Karpas-422 (cell line): ENCODE measurements around the gene SEBOX. TPM values are rescaled to one million over a fixed set of nuclear protein-coding genes. Genes with fewer than 3 reads are reported as not detected.

Experiments used
- DNase-seq: peaks from one replicate; pipeline ENCODE4 v3.0.0-alpha.2; 2015
- H2AFZ ChIP-seq: fragments of 200-600 bp; sonication (generic); 2 replicates; pipeline ENCODE4 v1.6.1; 2014; ENCODE audit warnings: antibody characterized with exemption, low read length, mixed read lengths
- H3K27ac ChIP-seq: fragments of 200-600 bp; sonication (generic); 2 replicates; pipeline ENCODE4 v1.5.1; 2014; ENCODE audit warnings: mild to moderate bottlenecking, low read length, moderate library complexity
- H3K27me3 ChIP-seq: fragments of 200-600 bp; sonication (generic); 2 replicates; pipeline ENCODE4 v1.6.1; 2014; ENCODE audit warnings: low read length, mixed read lengths
- H3K36me3 ChIP-seq: fragments of 200-600 bp; sonication (generic); 2 replicates; pipeline ENCODE4 v1.6.1; 2014; ENCODE audit warnings: low read length, mixed read lengths; ENCODE audit not compliant: insufficient read depth
- H3K4me1 ChIP-seq: fragments of 200-600 bp; sonication (generic); 2 replicates; pipeline ENCODE4 v1.6.1; 2014; ENCODE audit warnings: mild to moderate bottlenecking, low read length, mixed read lengths
- H3K4me2 ChIP-seq: fragments of 200-600 bp; sonication (generic); 2 replicates; pipeline ENCODE4 v1.6.1; 2014; ENCODE audit warnings: low read length, low read depth, mild to moderate bottlenecking; ENCODE audit not compliant: poor library complexity, severe bottlenecking
- H3K4me3 ChIP-seq: fragments of 200-600 bp; sonication (generic); 2 replicates; pipeline ENCODE4 v1.5.1; 2014; ENCODE audit warnings: mild to moderate bottlenecking, antibody characterized with exemption, low read length, mixed read lengths
- H3K79me2 ChIP-seq: fragments of 200-600 bp; sonication (generic); 2 replicates; pipeline ENCODE4 v1.6.1; 2014; ENCODE audit warnings: mild to moderate bottlenecking, low read length, mixed read lengths
- H3K9ac ChIP-seq: fragments of 200-600 bp; sonication (generic); 2 replicates; pipeline ENCODE4 v1.6.0; 2014; ENCODE audit warnings: low read length
- H3K9me2 ChIP-seq: fragments of 200-600 bp; sonication (generic), shearing (Covaris generic); replicated peaks from 2 replicates; pipeline ENCODE4 v1.6.0; 2014; ENCODE audit warnings: mild to moderate bottlenecking, low read length, moderate library complexity; ENCODE audit not compliant: insufficient read depth
- H3K9me3 ChIP-seq: fragments of 300-700, 200-600 bp; sonication (generic); 2 replicates; pipeline ENCODE4 v1.6.1; 2014; ENCODE audit warnings: low read length, mixed read lengths
- H4K20me1 ChIP-seq: fragments of 200-600 bp; sonication (generic); 2 replicates; pipeline ENCODE4 v1.6.1; 2014; ENCODE audit warnings: mild to moderate bottlenecking, antibody characterized with exemption, low read length, low read depth; ENCODE audit not compliant: insufficient read depth
- total RNA-seq: library from RNA; depleted of rRNA; stranded (reverse); fragments of >200 nt; shearing (Covaris generic); gene quantifications from 2 replicates; pipeline ENCODE4 v1.2.3, GENCODE V29; 2014; ENCODE audit warnings: low replicate concordance; rRNA removed

Gene SEBOX, protein sequence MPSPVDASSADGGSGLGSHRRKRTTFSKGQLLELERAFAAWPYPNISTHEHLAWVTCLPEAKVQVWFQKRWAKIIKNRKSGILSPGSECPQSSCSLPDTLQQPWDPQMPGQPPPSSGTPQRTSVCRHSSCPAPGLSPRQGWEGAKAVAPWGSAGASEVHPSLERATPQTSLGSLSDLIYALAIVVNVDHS
- total RNA-seq: not detected in 2 replicates

DNA sequence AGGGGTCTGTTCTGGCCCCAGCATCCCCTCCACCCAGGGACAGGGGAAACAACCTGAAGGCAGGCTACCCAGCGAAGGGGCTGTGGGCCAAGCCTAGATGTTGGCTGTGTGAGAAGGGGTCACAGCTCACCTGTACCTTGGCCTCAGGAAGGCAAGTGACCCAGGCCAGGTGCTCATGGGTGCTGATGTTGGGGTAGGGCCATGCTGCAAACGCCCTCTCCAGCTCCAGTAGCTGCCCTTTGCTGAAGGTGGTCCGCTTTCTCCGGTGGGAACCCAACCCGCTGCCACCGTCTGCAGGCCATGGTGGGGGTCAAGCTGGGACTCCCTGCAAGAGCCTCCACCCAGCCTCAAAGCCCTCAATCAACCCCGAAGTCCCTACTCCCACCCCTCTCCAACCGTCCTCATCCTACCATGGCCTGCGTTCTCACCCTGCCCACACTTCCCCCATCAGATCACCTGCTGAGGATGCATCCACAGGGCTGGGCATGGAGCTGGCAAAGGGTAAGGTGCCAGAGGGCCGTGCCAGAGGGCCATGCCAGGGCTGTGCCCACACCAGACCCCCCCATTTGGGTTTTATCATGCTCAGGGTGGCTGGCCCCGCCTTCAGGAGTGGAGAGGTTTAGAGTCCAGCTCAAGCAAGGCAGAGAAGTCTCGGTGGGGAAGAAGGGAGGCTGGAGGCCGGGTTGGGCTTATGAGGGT, at the start of gene SEBOX:
Gene SEBOX (minus strand): TSS at position 535 of the 699 bp plus-strand sequence. CDS start 48 bp downstream, at position 487.
- H3K27ac ChIP-seq: no peak within 1 kb of the TSS
- no peak within 1 kb of the TSS for H3K9ac ChIP-seq
- no peak within 1 kb of the TSS for H3K4me2 ChIP-seq

DNA sequence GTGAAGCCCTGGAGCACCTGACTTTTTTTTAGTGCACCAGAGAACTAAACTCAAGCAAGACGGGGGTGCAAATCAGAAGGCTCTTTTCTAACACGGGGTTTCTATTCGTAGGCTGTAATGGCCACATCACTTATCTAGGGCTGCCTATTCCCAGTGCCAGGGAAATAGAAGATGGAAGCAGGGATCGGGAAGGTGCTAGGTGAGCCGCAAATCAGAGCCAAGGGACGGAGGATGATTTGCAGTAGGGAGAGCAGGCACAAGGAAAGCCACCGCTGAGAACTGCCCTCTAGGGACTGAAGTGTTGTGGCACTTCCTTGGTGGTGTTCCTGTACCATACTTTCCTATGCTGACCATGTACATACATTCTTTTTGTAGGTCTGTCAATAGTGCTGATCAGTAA, 48.8 kb upstream of the SEBOX start:
- H3K9me2 ChIP-seq: no peaks in the 10 kb centered on the region
- no peaks in the 10 kb centered on the region for H3K9me3 ChIP-seq
- no peak overlapping the region for H3K4me3 ChIP-seq
- H2AFZ ChIP-seq: no peak overlapping the region
- H3K4me1 ChIP-seq: no peaks in the 10 kb centered on the region
- H3K27me3 ChIP-seq: no peaks in the 10 kb centered on the region
- H3K9ac ChIP-seq: no peak overlapping the region
- no peak overlapping the region for H3K4me2 ChIP-seq
- DNase-seq: no peak
- no peak overlapping the region for H3K27ac ChIP-seq
- no peaks in the 10 kb centered on the region for H3K79me2 ChIP-seq
- H3K36me3 ChIP-seq: no peaks in the 10 kb centered on the region
- no peaks in the 10 kb centered on the region for H4K20me1 ChIP-seq

More for the DNA sequence above, at the start of gene SEBOX:
- no peak for DNase-seq
- Histone ChIP-seq H3K4me3 (no peak within 1 kb of the TSS), H3K4me1 (no peaks in the 10 kb centered on the region), H3K27me3 (no peaks in the 10 kb centered on the region), H3K79me2 (no peaks in the 10 kb centered on the region), H4K20me1 (no peaks in the 10 kb centered on the region), H3K9me3 (no peaks in the 10 kb centered on the region), H3K36me3 (peaks cover 17% of the 10 kb centered on the region), H2AFZ (no peak within 1 kb of the TSS), H3K9me2 (no peaks in the 10 kb centered on the region)

DNA sequence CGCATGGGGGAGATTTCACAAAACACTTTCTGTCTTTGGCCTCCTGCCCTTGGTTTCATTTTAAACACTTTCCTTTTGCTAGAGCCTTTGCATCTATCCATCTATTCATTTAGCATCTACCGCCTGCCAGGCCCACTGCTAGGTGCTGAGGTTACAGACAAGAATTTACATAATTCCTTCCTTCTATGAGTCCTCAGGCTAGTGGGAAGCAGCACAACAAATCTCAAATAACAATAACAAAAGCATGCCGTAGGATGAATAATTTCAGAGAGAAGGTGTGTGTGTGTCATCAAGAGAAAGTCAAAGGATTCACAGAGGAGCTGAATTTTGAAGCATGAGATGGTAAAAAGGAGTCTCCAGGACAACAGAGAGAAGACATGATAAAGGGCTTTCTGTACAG, 47.1 kb upstream of the SEBOX start:
- Histone ChIP-seq H3K27ac (no peak overlapping the region), H3K9ac (no peak overlapping the region), H2AFZ (no peak overlapping the region), H3K36me3 (no peaks in the 10 kb centered on the region), H3K9me3 (no peaks in the 10 kb centered on the region), H3K79me2 (no peaks in the 10 kb centered on the region), H3K27me3 (no peaks in the 10 kb centered on the region), H3K4me2 (no peak overlapping the region), H3K4me3 (no peak overlapping the region), H4K20me1 (no peaks in the 10 kb centered on the region), H3K9me2 (no peaks in the 10 kb centered on the region), H3K4me1 (no peaks in the 10 kb centered on the region)
- no peak for DNase-seq

DNA sequence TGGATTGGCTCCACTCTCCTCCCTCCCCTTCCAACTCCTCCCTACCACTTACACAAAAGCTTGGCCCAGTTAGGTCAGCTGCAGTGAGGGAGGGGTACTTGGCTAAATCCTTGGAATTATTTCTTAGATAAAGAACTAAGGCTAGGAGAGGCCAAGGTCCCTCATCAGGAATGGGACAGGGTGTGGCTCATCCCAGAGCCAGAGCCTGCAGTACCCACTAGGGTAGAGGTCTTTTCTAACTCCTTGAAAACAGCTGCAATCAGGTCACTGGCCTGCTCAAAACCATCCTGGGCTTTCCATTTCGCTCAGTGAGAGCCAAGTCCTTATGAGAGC, 42.9 kb upstream of the SEBOX start:
- Histone ChIP-seq H2AFZ (no peak overlapping the region), H3K4me2 (no peak overlapping the region), H3K4me3 (no peak overlapping the region), H3K36me3 (no peaks in the 10 kb centered on the region), H3K27ac (no peak overlapping the region), H4K20me1 (no peaks in the 10 kb centered on the region), H3K4me1 (peaks cover 13% of the 10 kb centered on the region), H3K79me2 (no peaks in the 10 kb centered on the region), H3K27me3 (no peaks in the 10 kb centered on the region), H3K9me2 (no peaks in the 10 kb centered on the region), H3K9me3 (no peaks in the 10 kb centered on the region), H3K9ac (no peak overlapping the region)
- no peak for DNase-seq

DNA sequence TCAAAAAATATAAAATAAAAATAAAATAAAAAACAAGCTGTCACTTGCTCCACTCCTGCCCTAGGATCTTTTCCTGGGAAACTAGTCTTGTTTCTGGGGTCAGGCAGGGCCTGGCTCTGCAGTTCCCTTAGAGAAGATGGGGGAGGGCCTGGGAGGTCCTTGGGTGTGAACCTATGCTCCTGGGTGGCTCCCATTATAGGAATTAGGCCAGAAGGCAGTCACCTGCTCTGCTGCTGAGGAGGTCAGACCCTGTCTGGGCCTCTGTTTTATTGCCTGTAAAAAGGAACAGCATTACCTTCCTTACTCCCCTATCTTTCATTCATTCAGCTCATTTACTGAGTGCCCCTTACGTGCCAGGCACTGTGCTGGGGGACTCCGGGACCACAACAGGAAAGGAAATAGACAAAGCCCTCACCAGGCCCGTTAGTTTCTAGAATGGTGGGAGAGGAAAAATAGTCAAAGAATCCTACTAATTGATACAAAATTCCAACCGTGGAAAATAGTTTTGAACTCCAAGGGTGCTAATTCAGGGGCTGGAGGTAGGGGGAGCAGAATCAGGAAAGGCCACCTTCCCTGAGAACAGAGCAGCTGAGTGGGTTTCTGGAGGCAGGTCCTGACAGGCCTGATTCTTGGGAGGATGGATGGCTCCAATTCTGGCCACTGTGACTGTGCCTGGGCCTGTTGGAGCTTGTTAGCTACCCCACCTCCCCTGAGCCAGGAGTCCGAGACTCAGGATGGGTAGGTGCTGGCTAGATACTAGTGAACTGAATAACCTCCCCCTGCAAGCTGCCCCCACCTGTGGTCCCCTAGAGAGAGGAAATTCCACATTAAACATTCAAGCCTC, 42.4 kb upstream of the SEBOX start:
- Histone ChIP-seq H3K4me2 (no peak overlapping the region), H3K36me3 (no peaks in the 10 kb centered on the region), H4K20me1 (no peaks in the 10 kb centered on the region), H3K9ac (no peak overlapping the region), H3K27ac (no peak overlapping the region), H2AFZ (no peak overlapping the region), H3K4me3 (no peak overlapping the region), H3K79me2 (no peaks in the 10 kb centered on the region), H3K4me1 (peaks cover 13% of the 10 kb centered on the region), H3K9me2 (no peaks in the 10 kb centered on the region), H3K9me3 (no peaks in the 10 kb centered on the region), H3K27me3 (no peaks in the 10 kb centered on the region)
- DNase-seq: no peak

DNA sequence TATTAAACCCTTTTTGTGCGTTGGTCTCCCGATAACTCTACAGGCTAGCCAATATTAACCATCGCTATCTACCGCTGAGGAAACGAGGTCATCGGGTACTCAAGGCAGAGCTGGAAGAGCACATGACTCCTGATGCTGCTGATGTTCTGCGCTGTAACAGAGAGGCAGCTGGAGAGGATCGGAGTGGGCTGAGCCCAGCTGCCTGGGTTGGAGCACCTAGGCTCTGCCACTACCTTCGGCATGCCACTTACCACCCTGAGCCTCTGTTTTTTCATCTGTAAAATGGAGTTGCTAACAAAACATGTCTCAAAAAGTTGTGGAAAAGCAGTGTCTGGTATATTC, 41.4 kb upstream of the SEBOX start:
- peaks cover 13% of the 10 kb centered on the region for H3K4me1 ChIP-seq
- H3K9ac ChIP-seq: peak overlapping the region; percentile 80
- H3K4me3 ChIP-seq: peak overlapping the region; percentile 81
- no peaks in the 10 kb centered on the region for H3K9me3 ChIP-seq
- H4K20me1 ChIP-seq: no peaks in the 10 kb centered on the region
- H3K27ac ChIP-seq: no peak overlapping the region
- DNase-seq: no peak
- no peaks in the 10 kb centered on the region for H3K27me3 ChIP-seq
- no peaks in the 10 kb centered on the region for H3K79me2 ChIP-seq
- H3K9me2 ChIP-seq: no peaks in the 10 kb centered on the region
- H2AFZ ChIP-seq: peak overlapping the region; percentile 95; the same call in 1 of the 2 replicates
- H3K36me3 ChIP-seq: no peaks in the 10 kb centered on the region
- H3K4me2 ChIP-seq: peak overlapping the region; percentile 95

DNA sequence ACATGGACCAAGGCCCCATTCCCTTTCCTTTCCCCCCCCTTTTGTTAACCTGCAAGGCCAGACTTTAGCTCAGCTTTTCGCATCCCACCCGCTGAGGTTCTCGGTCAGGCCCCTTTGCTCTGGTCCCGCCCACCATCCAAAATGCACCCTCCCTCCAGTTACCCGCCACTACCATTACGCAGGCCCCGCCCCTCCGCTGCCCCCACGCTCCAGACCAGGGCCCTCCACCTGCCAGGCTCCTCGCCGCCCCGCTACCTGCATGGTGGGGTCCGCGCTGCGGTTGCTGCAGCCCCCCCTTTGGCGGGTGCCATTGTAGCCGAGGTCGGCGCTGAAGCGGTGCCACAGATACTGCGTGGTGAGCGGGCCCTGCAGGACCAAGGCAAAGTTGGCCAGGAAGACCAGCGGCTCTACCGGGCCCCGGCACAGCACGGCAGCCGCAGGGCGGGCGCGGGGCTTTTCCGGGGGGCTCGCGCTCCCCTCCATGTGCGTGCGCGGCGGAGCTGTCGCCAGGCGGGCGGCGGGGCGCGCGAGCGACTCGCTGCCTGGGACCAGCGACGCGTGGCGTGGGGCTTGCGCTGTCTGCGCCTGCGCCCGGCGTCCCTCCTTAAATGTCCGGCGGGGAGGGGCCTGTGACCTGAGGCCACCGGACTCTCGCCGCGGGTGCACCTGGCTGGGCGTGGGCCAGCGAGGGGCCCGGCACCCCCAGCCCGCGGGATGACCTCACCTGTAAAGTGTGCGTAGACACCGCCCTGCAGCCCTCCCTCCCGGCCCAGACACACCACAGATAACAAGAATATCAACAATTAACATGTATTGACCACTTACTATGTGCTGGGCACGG, 40.9 kb upstream of the SEBOX start, which contains the start of gene SLC46A1:
Gene SLC46A1 (minus strand): TSS at position 581 of the 841 bp plus-strand sequence. CDS start 98 bp downstream, at position 483.
- no peaks in the 10 kb centered on the region for H3K9me3 ChIP-seq
- no peaks in the 10 kb centered on the region for H3K79me2 ChIP-seq
- peak within 1 kb of the TSS; percentile 80 for H3K9ac ChIP-seq
- no peaks in the 10 kb centered on the region for H3K27me3 ChIP-seq
- peak; percentile 85 for DNase-seq
- H3K4me2 ChIP-seq: peak within 1 kb of the TSS; percentile 95
- H3K9me2 ChIP-seq: no peaks in the 10 kb centered on the region
- peaks cover 13% of the 10 kb centered on the region for H3K4me1 ChIP-seq
- H3K4me3 ChIP-seq: peak within 1 kb of the TSS; percentile 81
- H2AFZ ChIP-seq: peak within 1 kb of the TSS; percentile 95; the same call in 1 of the 2 replicates
- no peak within 1 kb of the TSS for H3K27ac ChIP-seq
- H3K36me3 ChIP-seq: no peaks in the 10 kb centered on the region
- no peaks in the 10 kb centered on the region for H4K20me1 ChIP-seq
